ENCODE results near the gene FAM120B.

GRCh38 chr6:170297576-170298330, 8.8 kb upstream of the FAM120B start:
- TF ChIP-seq CTCF (IDR thresholded peaks at IDR 0.05) = no peak
- no peak for TF ChIP-seq USF2 (CRISPR knock-in tag; IDR thresholded peaks at IDR 0.05)
- TF ChIP-seq MXD4 (CRISPR knock-in tag; IDR thresholded peaks at IDR 0.05; ENCODE audit: borderline replicate concordance) = no peak
- TF ChIP-seq NR2C2 (CRISPR knock-in tag; IDR thresholded peaks at IDR 0.05) = no peak
- TF ChIP-seq, protein P1, sequence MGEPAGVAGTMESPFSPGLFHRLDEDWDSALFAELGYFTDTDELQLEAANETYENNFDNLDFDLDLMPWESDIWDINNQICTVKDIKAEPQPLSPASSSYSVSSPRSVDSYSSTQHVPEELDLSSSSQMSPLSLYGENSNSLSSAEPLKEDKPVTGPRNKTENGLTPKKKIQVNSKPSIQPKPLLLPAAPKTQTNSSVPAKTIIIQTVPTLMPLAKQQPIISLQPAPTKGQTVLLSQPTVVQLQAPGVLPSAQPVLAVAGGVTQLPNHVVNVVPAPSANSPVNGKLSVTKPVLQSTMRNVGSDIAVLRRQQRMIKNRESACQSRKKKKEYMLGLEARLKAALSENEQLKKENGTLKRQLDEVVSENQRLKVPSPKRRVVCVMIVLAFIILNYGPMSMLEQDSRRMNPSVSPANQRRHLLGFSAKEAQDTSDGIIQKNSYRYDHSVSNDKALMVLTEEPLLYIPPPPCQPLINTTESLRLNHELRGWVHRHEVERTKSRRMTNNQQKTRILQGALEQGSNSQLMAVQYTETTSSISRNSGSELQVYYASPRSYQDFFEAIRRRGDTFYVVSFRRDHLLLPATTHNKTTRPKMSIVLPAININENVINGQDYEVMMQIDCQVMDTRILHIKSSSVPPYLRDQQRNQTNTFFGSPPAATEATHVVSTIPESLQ (CRISPR knock-in tag; IDR thresholded peaks at IDR 0.05) = no peak
- no peak for TF ChIP-seq ESRRA (CRISPR knock-in tag; IDR thresholded peaks at IDR 0.05; ENCODE audit: borderline replicate concordance)
- no peak for TF ChIP-seq NFYB (CRISPR knock-in tag; conservative IDR thresholded peaks at IDR 0.05; ENCODE audit: low read depth)

Measured in WTC11 (cell line).